ENCODE results near the gene STAU1.
"Not testable (repeated sequence)": the region's sequence is repeated elsewhere in the genome, so short reads cannot be mapped to it uniquely, and the experiment has no call there.

Gene STAU1

GRCh38 chr20:49118307-49118706, 69.8 kb downstream of the STAU1 start:
- no peak for DNase-seq (ENCODE audit: low read depth)

- DNase-seq (ENCODE audit: low read depth), result no peak
Measured at GRCh38 chr20:49115564-49115963, 72.6 kb downstream of the STAU1 start.

GRCh38 chr20:49112596-49113274, 75.4 kb downstream of the STAU1 start:
- DNase-seq (ENCODE audit: low read depth), result no peak

GRCh38 chr20:49110767-49111694, 77.1 kb downstream of the STAU1 start:
- no peak for DNase-seq (ENCODE audit: low read depth)

DNA sequence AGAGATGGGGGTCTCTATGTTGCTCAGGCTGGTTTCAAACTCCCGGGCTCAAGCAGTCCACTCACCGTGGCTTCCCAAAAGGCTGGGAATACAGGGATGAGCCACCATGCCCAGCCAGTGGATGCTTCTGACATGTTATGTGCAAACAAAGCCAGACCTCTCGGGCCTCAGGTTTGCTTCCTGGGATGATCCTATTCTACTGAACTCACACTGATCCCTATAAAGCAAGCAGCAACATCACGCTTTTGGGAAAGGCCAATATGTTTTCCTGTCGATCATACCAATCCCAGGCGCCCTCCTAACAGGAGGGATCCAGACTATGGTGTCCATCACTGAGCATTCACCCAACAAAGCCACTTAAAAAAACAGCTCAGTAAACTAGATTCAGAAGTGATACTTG, 81.8 kb downstream of the STAU1 start:
- DNase-seq (ENCODE audit: low read depth), result no peak

GRCh38 chr20:49104979-49105547, 83.1 kb downstream of the STAU1 start:
- DNase-seq (ENCODE audit: low read depth), result not testable (repeated sequence)

- DNase-seq (ENCODE audit: low read depth), result no peak
Measured at GRCh38 chr20:49104365-49104648, 83.8 kb downstream of the STAU1 start.

DNA sequence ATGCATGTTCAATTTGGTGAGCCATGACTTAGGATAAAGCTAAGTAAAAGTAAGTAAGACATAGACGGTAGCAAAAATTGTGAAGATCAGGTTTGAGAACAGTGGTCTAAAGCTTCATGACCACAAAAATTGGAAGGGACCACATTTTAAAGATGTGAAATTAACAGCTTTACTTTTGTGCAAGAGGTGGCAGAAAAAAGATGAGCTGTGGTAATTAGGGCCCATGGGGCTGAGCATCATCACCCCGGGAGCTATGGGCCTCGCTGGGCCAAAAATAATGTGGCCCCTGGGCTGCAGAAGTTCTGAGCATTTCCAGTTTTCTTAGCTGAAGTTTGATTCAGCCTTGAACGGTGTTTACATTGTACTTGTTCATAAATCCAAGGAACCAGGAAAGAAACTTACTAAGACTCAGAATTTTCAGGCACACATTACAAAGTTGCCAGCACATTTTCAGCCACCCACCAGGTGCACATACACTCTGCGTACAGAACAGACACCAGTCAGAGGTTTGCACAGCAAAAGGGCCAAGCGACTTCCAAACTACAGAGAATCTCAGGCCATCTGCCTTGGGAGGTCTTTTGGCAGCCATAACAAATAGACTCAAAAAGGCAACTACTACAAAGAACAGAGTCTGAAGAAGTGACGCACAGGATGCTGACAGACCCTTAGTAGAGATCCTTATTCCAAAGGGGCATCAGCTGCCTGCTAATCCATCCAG, 84.3 kb downstream of the STAU1 start:
- DNase-seq (ENCODE audit: low read depth), result no peak

GRCh38 chr20:49103019-49103418, 85.1 kb downstream of the STAU1 start:
- DNase-seq (ENCODE audit: low read depth), result no peak

DNA sequence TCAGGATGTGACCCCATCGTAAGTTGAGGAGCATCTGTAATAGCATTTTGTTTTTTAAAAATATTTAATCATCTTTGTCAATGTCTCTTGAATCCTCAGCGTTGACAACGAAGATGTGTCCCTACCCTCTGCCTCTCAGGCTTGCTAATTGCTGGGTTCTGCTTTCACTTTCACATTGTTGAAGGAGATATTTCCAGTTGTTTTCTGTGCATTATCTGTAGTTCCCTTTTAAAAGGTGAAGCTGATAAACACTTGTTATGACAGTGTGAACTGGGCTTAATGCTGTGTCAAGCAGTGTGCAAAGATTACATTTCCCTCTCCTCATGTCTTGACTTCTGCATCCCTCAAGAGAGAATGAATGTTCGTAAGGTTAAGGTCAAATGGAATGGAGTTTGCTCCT, 87.2 kb downstream of the STAU1 start:
- no peak for DNase-seq (ENCODE audit: low read depth)

GRCh38 chr20:49100292-49100691, 87.8 kb downstream of the STAU1 start:
- not testable (repeated sequence) for DNase-seq (ENCODE audit: low read depth)

GRCh38 chr20:49099011-49099410, 89.1 kb downstream of the STAU1 start:
- DNase-seq (ENCODE audit: low read depth), result no peak

DNA sequence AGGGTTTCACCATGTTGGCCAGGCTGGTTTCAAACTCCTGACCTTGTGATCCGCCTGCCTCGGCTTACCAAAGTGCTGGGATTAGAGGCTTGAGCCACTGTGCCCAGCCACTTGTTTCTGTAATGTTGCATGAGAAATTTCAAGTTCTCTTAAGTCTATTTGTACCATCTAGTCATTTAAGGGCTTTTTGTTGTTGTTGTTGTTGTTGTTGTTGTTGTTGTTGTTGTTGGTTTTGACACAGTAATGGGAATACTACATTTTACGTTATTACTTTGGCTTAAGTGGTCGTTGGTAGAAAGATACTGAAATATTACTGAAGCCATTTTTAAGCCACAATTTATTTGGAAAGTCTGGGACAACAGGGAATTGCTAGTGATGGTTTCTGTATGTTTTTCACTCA, 90.0 kb downstream of the STAU1 start:
- no peak for DNase-seq (ENCODE audit: low read depth)

GRCh38 chr20:49097159-49097558, 91.0 kb downstream of the STAU1 start:
- DNase-seq (ENCODE audit: low read depth), result no peak

DNA sequence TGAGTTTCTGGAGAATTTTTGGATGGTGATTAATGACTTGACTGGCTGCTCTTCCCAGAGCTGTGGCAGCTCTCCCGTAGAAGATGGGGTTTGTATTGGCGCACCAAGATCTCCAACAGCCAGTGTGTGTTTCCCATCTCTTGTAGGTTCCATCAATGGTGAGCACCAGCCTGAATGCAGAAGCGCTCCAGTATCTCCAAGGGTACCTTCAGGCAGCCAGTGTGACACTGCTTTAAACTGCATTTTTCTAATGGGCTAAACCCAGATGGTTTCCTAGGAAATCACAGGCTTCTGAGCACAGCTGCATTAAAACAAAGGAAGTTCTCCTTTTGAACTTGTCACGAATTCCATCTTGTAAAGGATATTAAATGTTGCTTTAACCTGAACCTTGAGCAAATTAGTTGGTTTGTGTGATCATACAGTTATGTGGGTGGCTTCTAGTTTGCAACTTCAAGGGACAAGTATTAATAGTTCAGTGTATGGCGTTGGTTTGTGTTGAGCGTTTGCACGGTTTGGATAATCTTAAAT, 91.9 kb downstream of the STAU1 start:
- DNase-seq (ENCODE audit: low read depth), result no peak

- no peak for DNase-seq (ENCODE audit: low read depth)
Measured at GRCh38 chr20:49091762-49092161, 96.4 kb downstream of the STAU1 start.

GRCh38 chr20:49091104-49091503, 97.0 kb downstream of the STAU1 start:
- no peak for DNase-seq (ENCODE audit: low read depth)

- DNase-seq (ENCODE audit: low read depth), result not testable (repeated sequence)
Measured at GRCh38 chr20:49082295-49082694, 105.8 kb downstream of the STAU1 start.

GRCh38 chr20:49078310-49078709, 109.8 kb downstream of the STAU1 start:
- DNase-seq (ENCODE audit: low read depth), result no peak

GRCh38 chr20:49074521-49074920, 113.6 kb downstream of the STAU1 start:
- DNase-seq (ENCODE audit: low read depth), result no peak

Data from GM04504 (cell line).